K562 (cell line): ENCODE measurements around the gene CLDN5. TPM values are rescaled to one million over a fixed set of nuclear protein-coding genes. Genes with fewer than 3 reads are reported as not detected.

Source experiments
- CXXC5 ChIP-seq: fragments of 250-450 bp; sonication (Bioruptor Pico); IDR thresholded peaks from 2 replicates; pipeline ENCODE4 v1.8.0; 2022; ENCODE audit warnings: inconsistent platforms, mild to moderate bottlenecking, moderate library complexity
- DDX20 ChIP-seq: fragments of 450-650 bp; IDR thresholded peaks from 2 replicates; pipeline ENCODE4 v1.6.1; 2016; ENCODE audit warnings: missing genetic modification characterization, low read depth, mild to moderate bottlenecking, missing compliant biosample characterization, moderate library complexity
- DEAF1 ChIP-seq: fragments of 450-650 bp; formaldehyde crosslinking; IDR thresholded peaks from 2 replicates; pipeline ENCODE4 v1.4.0; 2020; ENCODE audit warnings: mild to moderate bottlenecking, moderate library complexity
- E2F8 ChIP-seq: fragments of 450-650 bp; IDR thresholded peaks from 2 replicates; pipeline ENCODE4 v1.7.1; 2018; ENCODE audit warnings: mild to moderate bottlenecking, low read depth; ENCODE audit not compliant: partially characterized antibody
- HMGN3 ChIP-seq: IDR thresholded peaks from 2 replicates; pipeline ENCODE4 v1.6.1; 2011; ENCODE audit warnings: borderline replicate concordance, low read depth, mild to moderate bottlenecking, mixed read lengths, low read length; ENCODE audit not compliant: insufficient read length; ENCODE audit errors: extremely low read depth
- HNRNPL ChIP-seq: fragments of 200-400 bp; formaldehyde crosslinking; IDR thresholded peaks from 2 replicates; pipeline ENCODE4 v1.6.1; 2017; ENCODE audit warnings: low read depth, mild to moderate bottlenecking, low read length
- LCOR ChIP-seq: sonication (generic); formaldehyde crosslinking; IDR thresholded peaks from 2 replicates; pipeline ENCODE4 v1.8.0; 2022; ENCODE audit warnings: mild to moderate bottlenecking, missing genetic modification reagents
- PHB2 ChIP-seq: fragments of 450-650 bp; IDR thresholded peaks from 2 replicates; pipeline ENCODE4 v1.6.1; 2017; ENCODE audit warnings: low read depth
- PURB ChIP-seq: sonication (generic); formaldehyde crosslinking; IDR thresholded peaks from 2 replicates; pipeline ENCODE4 v1.9.0; 2021; ENCODE audit warnings: low read depth, mild to moderate bottlenecking, missing genetic modification reagents
- XRCC3 ChIP-seq: fragments of 450-650 bp; IDR thresholded peaks from 2 replicates; pipeline ENCODE4 v1.6.1; 2017; ENCODE audit warnings: mild to moderate bottlenecking, moderate library complexity
- ZNF655 ChIP-seq: fragments of 250-450 bp; sonication (Bioruptor Pico); IDR thresholded peaks from 2 replicates; pipeline ENCODE4 v1.5.0; 2021
- ZNF695 ChIP-seq: fragments of 450-650 bp; formaldehyde crosslinking; IDR thresholded peaks from 2 replicates; pipeline ENCODE4 v1.4.0; 2020; ENCODE audit warnings: mild to moderate bottlenecking, moderate library complexity
- ZNF76 ChIP-seq: fragments of 250-450 bp; sonication (Bioruptor Pico); IDR thresholded peaks from 2 replicates; pipeline ENCODE4 v1.4.0; 2020; ENCODE audit warnings: mild to moderate bottlenecking, moderate library complexity, borderline replicate concordance
- polyA plus RNA-seq, 8 experiments: library from polyadenylated mRNA; depleted of rRNA in 4 of 8; stranded (reverse) in 5 of 8; unstranded in 3 of 8; fragments of >200 nt; fragmentation: Nextera tagmentation in 2 of 8; fragmentation: Illumina TruSeq in 1 of 8; extraction: Ambion mirVana in 2 of 8; extraction: Trizol in 1 of 8; gene quantifications; 2 replicates each; pipeline versions ENCODE4 v1.2.1 to v1.2.3, GENCODE V29; 2011 to 2014; ENCODE audit warnings: inconsistent platforms in 1 of 8, missing spikeins in 1 of 8
- total RNA-seq, 7 experiments: library from RNA; depleted of rRNA in 6 of 7; stranded (reverse); fragments of >200 nt in 6 of 7; fragmentation: Illumina TruSeq in 2 of 7; extraction: Trizol in 2 of 7; gene quantifications; 2 replicates each; pipeline versions ENCODE4 v1.2.1 to v1.2.3, GENCODE V29; 2011 to 2021; ENCODE audit warnings: low replicate concordance in 1 of 7
- TF ChIP-seq, protein P1 (sequence below): fragments of 450-650 bp; formaldehyde crosslinking; IDR thresholded peaks from 2 replicates; pipeline ENCODE4 v1.4.0; 2022; ENCODE audit warnings: mild to moderate bottlenecking, moderate library complexity

The CLDN5 gene
- total and polyA plus RNA-seq, 9 of the 15 experiments (the other 6 are each of a cell fraction or from before 2014, with no cell fraction given) = 0.20 TPM; not detected in 8

DNA sequence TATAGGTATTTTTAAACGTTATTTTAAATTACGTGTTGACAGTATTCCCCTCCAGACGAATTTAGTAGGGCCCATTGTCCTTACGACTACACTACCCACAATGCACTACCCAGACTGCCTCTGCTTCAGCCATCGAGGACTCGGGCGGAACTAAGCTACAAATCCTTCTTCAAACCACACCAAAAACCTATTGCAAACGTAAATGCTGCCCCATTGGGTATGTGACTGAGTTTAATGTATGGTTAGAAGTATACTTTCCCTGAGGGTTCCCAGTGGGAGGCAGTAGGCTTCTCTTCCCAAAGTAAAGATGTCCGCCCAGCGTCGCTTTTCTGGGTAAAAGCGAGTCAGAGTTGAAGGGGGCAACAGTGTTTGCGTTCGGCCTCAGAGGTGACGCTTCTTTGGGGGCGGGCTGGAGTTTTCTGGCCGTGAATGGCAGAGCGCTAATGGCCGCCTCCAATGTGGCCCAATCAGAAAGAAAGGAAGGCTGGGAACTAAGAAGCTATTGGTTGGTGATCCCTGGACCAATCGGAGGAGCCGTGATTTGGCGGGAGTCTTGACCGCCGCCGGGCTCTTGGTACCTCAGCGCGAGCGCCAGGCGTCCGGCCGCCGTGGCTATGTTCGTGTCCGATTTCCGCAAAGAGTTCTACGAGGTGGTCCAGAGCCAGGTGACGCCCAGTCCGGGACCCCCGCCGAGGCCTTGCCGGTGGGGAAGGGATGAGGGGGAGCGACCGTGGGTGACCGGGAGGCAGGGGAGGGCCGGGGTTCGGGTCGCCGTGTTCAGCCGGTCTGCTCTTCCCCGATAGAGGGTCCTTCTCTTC, 44.6 kb downstream of the CLDN5 start, which contains the start of gene CDC45 (continued):
- no peak for TF ChIP-seq HMGN3
- no peak for TF ChIP-seq ZNF655 (CRISPR knock-in tag)
- peak; percentile 95 for TF ChIP-seq DDX20 (tag)
- TF ChIP-seq DEAF1 (CRISPR knock-in tag) = peak; percentile 71
- 0 out of 2 replicates have a peak, but pooled peaks have one; percentile 48 for TF ChIP-seq HNRNPL
- TF ChIP-seq, protein P1, sequence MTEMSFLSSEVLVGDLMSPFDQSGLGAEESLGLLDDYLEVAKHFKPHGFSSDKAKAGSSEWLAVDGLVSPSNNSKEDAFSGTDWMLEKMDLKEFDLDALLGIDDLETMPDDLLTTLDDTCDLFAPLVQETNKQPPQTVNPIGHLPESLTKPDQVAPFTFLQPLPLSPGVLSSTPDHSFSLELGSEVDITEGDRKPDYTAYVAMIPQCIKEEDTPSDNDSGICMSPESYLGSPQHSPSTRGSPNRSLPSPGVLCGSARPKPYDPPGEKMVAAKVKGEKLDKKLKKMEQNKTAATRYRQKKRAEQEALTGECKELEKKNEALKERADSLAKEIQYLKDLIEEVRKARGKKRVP (CRISPR knock-in tag) = peak; percentile 87
- TF ChIP-seq ZNF76 (CRISPR knock-in tag) = peak; percentile 97; the same call in 1 of the 2 replicates
- no peak for TF ChIP-seq PURB (CRISPR knock-in tag)
- no peak for TF ChIP-seq PHB2
- no peak for TF ChIP-seq E2F8
- TF ChIP-seq LCOR (CRISPR knock-in tag) = no peak
- peak; percentile 91 for TF ChIP-seq ZNF695 (CRISPR knock-in tag)
- peak; percentile 100 for TF ChIP-seq CXXC5 (CRISPR knock-in tag)
- TF ChIP-seq XRCC3 = no peak
